ENCODE data around the gene SORBS1.

The SORBS1 gene

DNA sequence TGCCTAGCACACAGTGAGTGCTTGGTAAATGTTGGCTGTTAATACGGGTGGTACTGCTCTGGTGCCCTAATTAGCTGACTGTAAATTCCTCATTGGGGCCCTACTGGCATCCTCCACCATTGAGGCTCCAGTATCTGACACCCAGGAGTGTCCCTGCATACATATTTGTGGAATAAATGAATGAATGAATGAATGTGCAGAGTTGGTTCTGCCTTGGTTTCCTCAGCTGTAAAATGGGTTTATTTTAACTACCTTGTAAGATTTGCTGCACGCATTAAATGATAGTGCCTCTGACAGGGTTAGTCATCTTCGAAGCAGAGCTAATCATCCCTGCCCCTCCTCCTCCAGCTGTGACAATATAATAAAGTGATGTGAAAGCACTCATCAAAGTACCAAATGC is 49.6 kb upstream of the SORBS1 start:
- H3K9me3 ChIP-seq (ENCODE audit: control insufficient read depth, insufficient read depth, low read depth, low read length), result no peaks in the 10 kb centered on the region
- H3K4me3 ChIP-seq (ENCODE audit: low read depth, low read length), result no peak overlapping the region
- no peaks in the 10 kb centered on the region for H3K4me1 ChIP-seq (ENCODE audit: control insufficient read depth, insufficient read depth, low read length)
- TF ChIP-seq, protein P1, sequence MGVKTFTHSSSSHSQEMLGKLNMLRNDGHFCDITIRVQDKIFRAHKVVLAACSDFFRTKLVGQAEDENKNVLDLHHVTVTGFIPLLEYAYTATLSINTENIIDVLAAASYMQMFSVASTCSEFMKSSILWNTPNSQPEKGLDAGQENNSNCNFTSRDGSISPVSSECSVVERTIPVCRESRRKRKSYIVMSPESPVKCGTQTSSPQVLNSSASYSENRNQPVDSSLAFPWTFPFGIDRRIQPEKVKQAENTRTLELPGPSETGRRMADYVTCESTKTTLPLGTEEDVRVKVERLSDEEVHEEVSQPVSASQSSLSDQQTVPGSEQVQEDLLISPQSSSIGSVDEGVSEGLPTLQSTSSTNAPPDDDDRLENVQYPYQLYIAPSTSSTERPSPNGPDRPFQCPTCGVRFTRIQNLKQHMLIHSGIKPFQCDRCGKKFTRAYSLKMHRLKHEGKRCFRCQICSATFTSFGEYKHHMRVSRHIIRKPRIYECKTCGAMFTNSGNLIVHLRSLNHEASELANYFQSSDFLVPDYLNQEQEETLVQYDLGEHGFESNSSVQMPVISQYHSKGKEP (tag by site-specific recombination; IDR thresholded peaks at IDR 0.05), result no peak
- ChIA-PET POLR2A (no interaction called here), CTCF (interaction anchor here (0.9 kb wide), 1 partner anchor 236 kb away, joined by 3 read pairs; no protein-coding TSS in a partner anchor)
- H3K27ac ChIP-seq (ENCODE audit: extremely low read depth, low read depth, low read length), result no peak overlapping the region
- H3K36me3 ChIP-seq (ENCODE audit: control insufficient read depth in 2 of 2, insufficient read depth in 1 of 2, low read length in 2 of 2), result peaks cover 78 to 100% of the 10 kb centered on the region in 2 experiments

GRCh38 chr10:95606922-95607321 is 45.8 kb upstream of the SORBS1 start:
- CTCF ChIA-PET, result interaction anchor here (0.6 to 1.4 kb wide), 3 partner anchors 222 to 235 kb away, joined by 3 to 5 read pairs (median 3); no protein-coding TSS in a partner anchor
- H3K9me3 ChIP-seq (ENCODE audit: control insufficient read depth, insufficient read depth, low read depth, low read length), result no peaks in the 10 kb centered on the region

DNA sequence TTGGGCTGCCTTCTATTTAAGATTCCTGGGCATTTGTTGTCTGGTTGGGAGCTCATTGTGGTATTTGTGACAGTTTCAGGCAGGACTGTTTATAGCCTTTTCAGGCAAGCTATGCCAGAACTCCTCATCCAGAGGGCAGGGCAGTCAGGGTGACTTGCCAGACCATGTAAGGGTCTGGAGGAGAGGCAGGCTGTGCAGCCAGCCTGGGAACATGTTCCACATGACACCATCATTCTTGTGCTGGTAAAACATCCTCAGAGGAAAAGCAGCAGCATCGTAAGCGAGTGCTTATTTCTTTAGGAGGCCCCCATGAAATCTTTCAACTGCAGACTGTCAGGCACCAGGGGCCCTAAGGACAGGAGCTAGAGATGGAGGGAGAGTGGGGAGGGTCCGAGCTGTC is 44.0 kb upstream of the SORBS1 start:
- CTCF ChIA-PET, result interaction anchor here (1.0 to 10.0 kb wide), 5 partner anchors 17 to 229 kb away, joined by 4 to 213 read pairs (median 16); no protein-coding TSS in a partner anchor
- Histone ChIP-seq H3K36me3 (ENCODE audit: control insufficient read depth in 2 of 2, insufficient read depth in 1 of 2, low read length in 2 of 2) (peaks cover 33 to 56% of the 10 kb centered on the region in 2 experiments), H3K27ac (ENCODE audit: extremely low read depth, low read depth, low read length) (no peak overlapping the region), H3K4me1 (ENCODE audit: control insufficient read depth, insufficient read depth, low read length) (no peaks in the 10 kb centered on the region), H3K9me3 (ENCODE audit: control insufficient read depth, insufficient read depth, low read depth, low read length) (no peaks in the 10 kb centered on the region), H3K4me3 (ENCODE audit: low read depth, low read length) (no peak overlapping the region)
- POLR2A ChIA-PET, result no interaction called here
- TF ChIP-seq ZFP41 (tag by site-specific recombination; IDR thresholded peaks at IDR 0.05; ENCODE audit: borderline replicate concordance) (no peak), ZNF366 (tag by site-specific recombination; conservative IDR thresholded peaks at IDR 0.05) (no peak), ZBTB20 (tag by site-specific recombination; IDR thresholded peaks at IDR 0.05) (0 out of 2 replicates have a peak, but pooled peaks have one; percentile 24)

More at GRCh38 chr10:95606922-95607321, 45.8 kb upstream of the SORBS1 start:
- peaks cover 46 to 74% of the 10 kb centered on the region in 2 experiments for H3K36me3 ChIP-seq (ENCODE audit: control insufficient read depth in 2 of 2, insufficient read depth in 1 of 2, low read length in 2 of 2)
- POLR2A ChIA-PET, result no interaction called here
- no peak overlapping the region for H3K27ac ChIP-seq (ENCODE audit: extremely low read depth, low read depth, low read length)
- TF ChIP-seq HOXC10 (CRISPR knock-in tag; IDR thresholded peaks at IDR 0.05) (no peak), ZNF596 (tag by site-specific recombination; IDR thresholded peaks at IDR 0.05) (no peak), ZNF2 (tag by site-specific recombination; IDR thresholded peaks at IDR 0.05) (no peak), MYNN (tag by site-specific recombination; IDR thresholded peaks at IDR 0.05; ENCODE audit: borderline replicate concordance) (no peak), RBAK (tag by site-specific recombination; IDR thresholded peaks at IDR 0.05) (no peak), ZNF280C (tag by site-specific recombination; IDR thresholded peaks at IDR 0.05) (no peak), ZNF654 (tag by site-specific recombination; IDR thresholded peaks at IDR 0.05; ENCODE audit: low read depth) (no peak), GLI4 (tag by site-specific recombination; IDR thresholded peaks at IDR 0.05) (no peak)
- TF ChIP-seq, protein P2, sequence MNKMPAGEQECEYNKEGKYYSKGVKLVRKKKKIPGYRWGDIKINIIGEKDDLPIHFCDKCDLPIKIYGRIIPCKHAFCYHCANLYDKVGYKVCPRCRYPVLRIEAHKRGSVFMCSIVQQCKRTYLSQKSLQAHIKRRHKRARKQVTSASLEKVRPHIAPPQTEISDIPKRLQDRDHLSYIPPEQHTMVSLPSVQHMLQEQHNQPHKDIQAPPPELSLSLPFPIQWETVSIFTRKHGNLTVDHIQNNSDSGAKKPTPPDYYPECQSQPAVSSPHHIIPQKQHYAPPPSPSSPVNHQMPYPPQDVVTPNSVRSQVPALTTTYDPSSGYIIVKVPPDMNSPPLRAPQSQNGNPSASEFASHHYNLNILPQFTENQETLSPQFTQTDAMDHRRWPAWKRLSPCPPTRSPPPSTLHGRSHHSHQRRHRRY (tag by site-specific recombination; IDR thresholded peaks at IDR 0.05), result no peak
- no peaks in the 10 kb centered on the region for H3K4me1 ChIP-seq (ENCODE audit: control insufficient read depth, insufficient read depth, low read length)
- no peak overlapping the region for H3K4me3 ChIP-seq (ENCODE audit: low read depth, low read length)

- Histone ChIP-seq H3K4me1 (ENCODE audit: control insufficient read depth, insufficient read depth, low read length) (no peaks in the 10 kb centered on the region), H3K4me3 (ENCODE audit: low read depth, low read length) (no peak overlapping the region), H3K27ac (ENCODE audit: extremely low read depth, low read depth, low read length) (no peak overlapping the region), H3K36me3 (ENCODE audit: control insufficient read depth in 2 of 2, insufficient read depth in 1 of 2, low read length in 2 of 2) (peaks cover 28 to 51% of the 10 kb centered on the region in 2 experiments), H3K9me3 (ENCODE audit: control insufficient read depth, insufficient read depth, low read depth, low read length) (no peaks in the 10 kb centered on the region)
- TF ChIP-seq ZNF138 (tag by site-specific recombination; IDR thresholded peaks at IDR 0.05; ENCODE audit: borderline replicate concordance) (no peak), ZIC2 (tag by site-specific recombination; IDR thresholded peaks at IDR 0.05) (no peak)
- ChIA-PET CTCF (interaction anchor here (0.5 to 10.0 kb wide), 10 partner anchors 10 to 359 kb away, joined by 3 to 213 read pairs (median 5); no protein-coding TSS in a partner anchor), POLR2A (no interaction called here)
These were observed 43.5 kb upstream of the SORBS1 start for GRCh38 chr10:95604630-95605029.

All from HEK293 (cell line).